ENCODE results near the gene UBAP1. TPM values are rescaled to one million over a fixed set of nuclear protein-coding genes. Genes with fewer than 3 reads are reported as not detected.

Gene UBAP1
- total and polyA plus RNA-seq, 9 of the 15 experiments (the other 6 are each of a cell fraction or from before 2014, with no cell fraction given) = 1.3 to 33.4 (median 16.5) TPM

DNA sequence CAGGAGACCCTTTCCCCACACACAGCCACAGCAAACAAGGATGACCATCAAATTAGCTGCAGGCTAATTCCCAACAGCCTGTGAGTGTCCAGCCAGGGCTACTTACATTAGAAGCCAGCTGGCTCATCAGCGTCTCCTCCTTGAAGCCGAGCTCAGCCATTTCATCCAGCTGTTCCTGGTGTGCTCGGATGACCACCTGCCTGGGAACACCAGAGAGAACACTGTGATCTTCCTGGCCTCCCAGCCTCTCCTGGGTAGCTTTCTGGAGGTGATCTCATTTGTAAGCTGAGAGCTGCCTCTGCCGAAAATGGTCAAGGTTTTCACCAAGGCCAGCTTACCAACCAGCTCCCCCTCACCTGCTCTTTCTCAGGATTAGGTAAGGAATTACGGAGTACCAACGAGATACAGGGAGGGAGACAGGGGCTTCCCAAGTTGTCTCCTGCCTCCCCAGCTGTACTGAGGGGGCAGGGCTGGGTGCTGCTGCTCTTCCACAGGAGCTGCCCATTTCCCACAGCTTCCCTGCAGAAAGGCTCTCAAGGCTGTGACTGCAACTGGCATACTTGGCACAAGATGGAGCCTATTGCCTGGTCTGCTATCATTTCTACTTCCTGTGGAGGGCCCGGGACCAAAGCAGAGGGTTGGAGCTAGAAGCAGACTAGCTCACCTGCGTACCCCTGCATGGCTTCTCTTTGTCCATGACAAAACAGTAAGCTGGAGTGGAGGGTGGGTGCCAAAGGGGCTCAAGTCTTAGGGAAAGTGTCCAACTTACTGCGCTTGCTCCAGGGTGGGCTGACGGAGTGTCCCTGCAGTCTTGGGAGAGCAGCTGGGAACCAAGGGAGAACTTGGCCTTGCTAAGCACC, 76.4 kb downstream of the UBAP1 start:
- Histone ChIP-seq H3K4me3 (no peak overlapping the region), H3K36me3 (ENCODE audit: control insufficient read depth, insufficient read depth, low read length) (peaks cover 83% of the 10 kb centered on the region; the same call in 2 of the 3 replicates), H3K4me2 (ENCODE audit: insufficient read depth, low read length) (no peak overlapping the region), H3K9me1 (ENCODE audit: control insufficient read depth, insufficient read depth, low read length) (no peaks in the 10 kb centered on the region), H3K9ac (ENCODE audit: insufficient read depth in 1 of 2, low read depth in 2 of 2, low read length in 2 of 2) (no peak overlapping the region), H3K27me3 (ENCODE audit: control insufficient read depth in 2 of 2, insufficient read depth in 2 of 2, low read length in 2 of 2) (no peaks in the 10 kb centered on the region), H2AFZ (ENCODE audit: low read depth, low read length) (no peak overlapping the region), H3K9me3 (replicated peaks; ENCODE audit: control insufficient read depth, insufficient read depth, low read depth, low read length) (no peaks in the 10 kb centered on the region), H3K27ac (ENCODE audit: extremely low read depth, low read depth, low read length) (no peak overlapping the region), H3K79me2 (ENCODE audit: control insufficient read depth, insufficient read depth, low read length) (no peaks in the 10 kb centered on the region), H4K20me1 (replicated peaks; ENCODE audit: control insufficient read depth, insufficient read depth, low read length) (no peaks in the 10 kb centered on the region; the same call in 1 of the 2 replicates), H3K4me1 (replicated peaks in 1 of 2; ENCODE audit: control insufficient read depth in 2 of 2, insufficient read depth in 2 of 2, low read length in 2 of 2) (peaks cover 0 to 4% of the 10 kb centered on the region in 2 experiments; a peak in 2 of 5 replicates)
- intact Hi-C loops (cut with micrococcal nuclease) (loop anchor here (10.0 kb wide), 2 partner anchors 130 to 170 kb away; partner anchors contain the start of gene DCAF12), in situ Hi-C loops (cut with MboI) (no loop called here)
- FAIRE-seq (no peak), ATAC-seq (no peak), DNase-seq (ENCODE audit: extremely low read depth in 1 of 4, low spot score in 3 of 4) (no peak)
- no TSS peak for BruUV-seq (replicated peaks)
- POLR2A ChIA-PET = interaction anchor here (0.6 to 1.3 kb wide), 5 partner anchors 10 to 206 kb away, joined by 3 to 5 read pairs (median 3); partner anchors contain the start of gene UBAP2
- no peak for TF ChIP-seq RBM22 (IDR thresholded peaks at IDR 0.05; ENCODE audit: low read depth, low read length, poor library complexity, severe bottlenecking)
- TF ChIP-seq DMBX1 (CRISPR knock-in tag; IDR thresholded peaks at IDR 0.05; ENCODE audit: borderline replicate concordance) = no peak
- no peak for TF ChIP-seq YY1 (IDR thresholded peaks at IDR 0.05; ENCODE audit: borderline replicate concordance in 1 of 3, control insufficient read depth in 1 of 3, extremely low read depth in 1 of 3, insufficient read depth in 3 of 3, insufficient read length in 1 of 3, insufficient replicate concordance in 2 of 3, low read depth in 1 of 3, low read length in 2 of 3)
- TF ChIP-seq MNT (conservative IDR thresholded peaks at IDR 0.05) = no peak
- no peak for TF ChIP-seq CHD1 (IDR thresholded peaks at IDR 0.05; ENCODE audit: low read length)
- TF ChIP-seq NFRKB (IDR thresholded peaks at IDR 0.05; ENCODE audit: low read depth) = no peak
- no peak for TF ChIP-seq TSC22D4 (tag; IDR thresholded peaks at IDR 0.05)
- no peak for TF ChIP-seq TEAD2 (tag; IDR thresholded peaks at IDR 0.05)
- TF ChIP-seq TSHZ1 (CRISPR knock-in tag; IDR thresholded peaks at IDR 0.05) = no peak
- TF ChIP-seq HCFC1 (IDR thresholded peaks at IDR 0.05; ENCODE audit: low read depth, low read length) = no peak
- no peak for TF ChIP-seq MAFF (IDR thresholded peaks at IDR 0.05; ENCODE audit: low read length)
- TF ChIP-seq SMARCA5 (IDR thresholded peaks at IDR 0.05) = no peak
- WGBS (ENCODE audit: insufficient coverage, low coverage, missing lambda C conversion rate) = 87% methylated on average over 8 of the region's 10 CpGs
- CTCF ChIA-PET (ENCODE audit: low intra/inter-chr PET ratio) = no interaction called here
